Measurements from ENCODE around the gene KIF6.

KIF6 gene

DNA sequence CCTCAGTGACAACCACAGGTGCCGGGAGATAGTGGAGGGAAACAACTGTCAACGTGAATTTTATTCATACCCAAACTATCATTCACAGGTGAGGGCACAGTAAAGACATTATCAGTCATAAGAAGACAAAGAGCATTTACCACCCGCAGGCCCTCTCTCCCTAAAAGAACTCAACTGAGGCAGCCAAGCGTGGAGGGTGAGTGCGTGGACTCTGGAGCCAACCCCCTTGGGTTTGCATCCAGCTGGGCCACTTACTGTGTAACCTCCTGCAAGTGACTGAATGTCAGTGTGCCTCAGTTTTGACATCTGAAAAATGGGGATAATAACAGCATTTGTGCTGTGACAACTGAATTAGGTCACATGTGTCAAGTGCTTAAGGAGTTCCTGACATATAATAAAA is 332.1 kb downstream of the KIF6 start:
- H3K4me3 ChIP-seq: no peak overlapping the region
- H3K27ac ChIP-seq: no peak overlapping the region
- TF ChIP-seq, protein P1, sequence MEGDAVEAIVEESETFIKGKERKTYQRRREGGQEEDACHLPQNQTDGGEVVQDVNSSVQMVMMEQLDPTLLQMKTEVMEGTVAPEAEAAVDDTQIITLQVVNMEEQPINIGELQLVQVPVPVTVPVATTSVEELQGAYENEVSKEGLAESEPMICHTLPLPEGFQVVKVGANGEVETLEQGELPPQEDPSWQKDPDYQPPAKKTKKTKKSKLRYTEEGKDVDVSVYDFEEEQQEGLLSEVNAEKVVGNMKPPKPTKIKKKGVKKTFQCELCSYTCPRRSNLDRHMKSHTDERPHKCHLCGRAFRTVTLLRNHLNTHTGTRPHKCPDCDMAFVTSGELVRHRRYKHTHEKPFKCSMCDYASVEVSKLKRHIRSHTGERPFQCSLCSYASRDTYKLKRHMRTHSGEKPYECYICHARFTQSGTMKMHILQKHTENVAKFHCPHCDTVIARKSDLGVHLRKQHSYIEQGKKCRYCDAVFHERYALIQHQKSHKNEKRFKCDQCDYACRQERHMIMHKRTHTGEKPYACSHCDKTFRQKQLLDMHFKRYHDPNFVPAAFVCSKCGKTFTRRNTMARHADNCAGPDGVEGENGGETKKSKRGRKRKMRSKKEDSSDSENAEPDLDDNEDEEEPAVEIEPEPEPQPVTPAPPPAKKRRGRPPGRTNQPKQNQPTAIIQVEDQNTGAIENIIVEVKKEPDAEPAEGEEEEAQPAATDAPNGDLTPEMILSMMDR (IDR thresholded peaks at IDR 0.05): no peak
- no peak for DNase-seq (ENCODE audit: low spot score)

DNA sequence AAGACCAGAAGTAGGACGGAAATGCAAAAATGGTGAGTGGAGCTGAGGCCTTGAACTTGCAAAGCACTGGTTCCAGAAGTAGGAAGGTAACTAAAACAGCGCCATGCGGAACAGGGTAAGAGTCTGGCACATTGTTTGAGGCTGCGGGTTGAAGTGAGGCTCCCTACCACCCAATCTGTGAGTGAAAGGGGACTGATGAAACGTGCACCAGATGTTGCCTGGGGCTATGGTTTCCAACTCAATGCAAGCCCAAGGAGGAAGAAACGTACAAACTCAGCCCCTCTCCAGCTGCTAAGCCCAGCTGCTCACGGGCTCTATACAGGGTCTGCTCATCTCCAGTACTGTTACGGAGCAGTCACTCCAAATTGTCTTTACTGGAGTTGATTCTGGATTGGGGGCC is 334.0 kb downstream of the KIF6 start:
- DNase-seq (ENCODE audit: low spot score): no peak
- TF ChIP-seq, protein P1 (IDR thresholded peaks at IDR 0.05): no peak
- H3K4me3 ChIP-seq: no peak overlapping the region
- H3K27ac ChIP-seq: no peak overlapping the region

DNA sequence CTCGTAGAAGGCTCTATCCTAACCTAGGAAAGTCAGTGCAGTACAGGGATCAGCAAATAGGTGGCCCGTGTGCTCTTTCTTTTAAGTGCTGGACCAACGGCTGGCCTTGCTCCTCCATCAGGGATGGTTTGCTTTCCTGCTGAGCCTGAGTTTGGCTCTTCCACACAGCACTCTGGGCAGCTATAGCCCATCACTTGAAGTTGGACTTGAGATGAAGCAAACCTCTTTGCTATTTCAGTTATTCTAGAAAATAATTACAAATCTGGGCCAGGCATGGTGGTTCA is 335.8 kb downstream of the KIF6 start:
- H3K27ac ChIP-seq: no peak overlapping the region
- H3K4me3 ChIP-seq: no peak overlapping the region
- DNase-seq (ENCODE audit: low spot score): no peak
- TF ChIP-seq, protein P1 (IDR thresholded peaks at IDR 0.05): no peak

DNA sequence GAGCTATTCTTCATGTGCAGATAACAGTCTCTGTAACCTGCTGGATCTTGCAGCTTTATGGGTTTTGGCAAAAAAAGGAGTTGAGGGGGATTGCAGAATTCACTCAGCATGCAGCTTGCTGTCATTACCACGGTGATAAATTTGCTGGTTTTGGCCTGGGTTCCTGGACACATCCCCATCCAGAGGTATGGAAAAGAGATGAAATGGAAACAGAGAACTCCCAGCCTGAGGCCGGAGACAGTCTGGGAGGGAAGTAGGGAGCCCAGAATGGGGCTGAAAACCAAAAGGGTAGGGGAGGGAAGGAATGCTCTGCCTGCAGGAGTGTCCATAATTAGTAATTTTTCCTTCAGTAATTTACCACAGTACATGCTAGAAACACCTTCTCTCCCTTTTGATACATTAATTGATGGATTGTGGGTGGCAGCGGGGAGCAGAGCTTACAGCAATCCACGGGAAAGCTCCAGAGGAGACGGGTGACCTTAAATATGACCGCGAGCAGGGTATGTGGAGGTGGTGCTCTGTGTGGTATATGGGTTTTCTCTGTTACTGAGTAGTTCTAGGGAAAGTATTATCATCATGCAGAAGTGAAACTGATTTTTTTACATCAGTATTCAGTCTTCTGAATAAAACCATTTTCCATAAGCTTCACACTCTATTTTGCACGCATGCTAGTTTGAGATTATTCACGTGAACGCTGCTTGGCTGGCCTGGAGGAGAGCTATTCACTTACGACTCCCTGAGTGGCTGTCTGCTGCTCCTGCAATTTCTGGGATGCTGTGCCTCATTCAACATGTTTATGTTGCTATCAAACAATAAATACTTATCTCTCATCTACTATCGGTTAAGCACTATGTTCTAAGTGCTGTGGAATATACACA is 336.4 kb downstream of the KIF6 start:
- no peak for DNase-seq (ENCODE audit: low spot score)
- TF ChIP-seq, protein P1 (IDR thresholded peaks at IDR 0.05): no peak
- no peak overlapping the region for H3K4me3 ChIP-seq
- no peak overlapping the region for H3K27ac ChIP-seq

DNA sequence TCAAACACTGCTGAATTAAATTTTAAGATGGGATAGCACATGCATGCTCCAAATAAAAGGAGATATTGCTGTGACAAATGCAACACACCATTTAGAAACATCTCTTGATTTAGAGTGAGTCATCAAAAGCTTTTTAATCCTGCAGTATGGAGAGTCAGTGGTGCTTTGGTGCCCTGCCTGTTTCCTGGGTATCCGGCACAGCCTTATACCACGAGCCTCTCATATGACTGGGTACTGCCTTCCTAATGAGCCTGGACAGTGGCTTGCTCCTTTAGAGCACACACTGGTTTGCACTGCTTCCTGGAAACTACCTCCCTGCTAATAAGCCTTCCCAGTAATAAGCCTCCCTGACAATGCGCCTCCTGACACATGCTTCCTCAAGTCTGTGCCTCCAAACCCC is 337.4 kb downstream of the KIF6 start:
- Histone ChIP-seq H3K4me3 (no peak overlapping the region), H3K27ac (no peak overlapping the region)
- TF ChIP-seq, protein P1 (IDR thresholded peaks at IDR 0.05): no peak
- no peak for DNase-seq (ENCODE audit: low spot score)

DNA sequence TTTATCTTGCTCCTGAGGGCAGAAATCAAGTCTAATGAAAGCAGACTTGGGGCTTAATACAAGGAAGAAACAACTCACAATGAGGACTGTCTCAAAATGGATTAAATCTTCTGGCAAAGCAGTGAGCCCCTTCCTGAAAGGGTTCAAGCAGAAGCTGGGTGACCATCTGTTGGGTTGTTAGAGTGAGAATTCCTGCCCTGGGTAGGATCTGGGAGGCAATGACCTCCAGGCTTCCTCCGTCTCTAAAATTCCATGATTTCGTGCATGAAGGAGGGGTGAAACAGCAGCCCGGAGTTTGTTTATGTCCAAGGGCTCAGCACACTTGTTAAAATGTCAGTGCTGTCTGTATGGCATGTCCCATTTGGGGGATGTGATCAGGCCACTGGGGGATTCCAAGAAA is 338.7 kb downstream of the KIF6 start:
- Histone ChIP-seq H3K4me3 (no peak overlapping the region), H3K27ac (no peak overlapping the region)
- DNase-seq (ENCODE audit: low spot score): no peak
- TF ChIP-seq, protein P1 (IDR thresholded peaks at IDR 0.05): no peak

DNA sequence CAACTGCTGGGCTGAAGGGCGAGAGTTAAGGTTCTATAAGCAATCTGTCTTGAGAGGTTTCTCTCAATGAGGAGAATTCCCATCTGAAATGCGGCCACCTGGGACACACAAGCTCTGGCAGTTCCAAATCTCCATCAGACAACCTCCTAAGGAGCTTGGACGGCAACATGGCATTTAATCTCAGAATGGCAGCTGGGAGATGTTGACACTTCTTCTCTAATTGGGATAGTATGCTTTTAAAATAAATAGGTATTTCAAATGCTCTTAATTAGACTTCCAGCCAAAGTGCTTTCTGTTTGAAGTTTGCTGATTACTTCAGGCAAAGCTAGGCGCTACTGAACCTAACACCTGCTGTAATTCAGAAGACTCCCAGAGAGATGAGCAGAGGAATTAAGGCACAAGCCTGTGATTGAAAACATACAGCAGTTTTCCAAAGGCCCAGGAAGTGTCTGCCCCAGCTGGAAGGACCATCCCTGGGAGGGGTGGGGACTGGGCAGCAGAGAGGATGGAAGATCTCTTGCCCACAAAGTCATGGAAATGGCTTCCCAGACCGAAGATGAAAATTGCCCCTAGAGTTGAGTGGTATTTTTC is 343.6 kb downstream of the KIF6 start:
- TF ChIP-seq, protein P1 (IDR thresholded peaks at IDR 0.05): no peak

More for the DNA sequence above, 343.6 kb downstream of the KIF6 start:
- Histone ChIP-seq H3K27ac (no peak overlapping the region), H3K4me3 (no peak overlapping the region)
- DNase-seq (ENCODE audit: low spot score): no peak
